Measurements from ENCODE around the gene C6orf120.

- TF ChIP-seq ZNF740 (CRISPR knock-in tag; IDR thresholded peaks at IDR 0.05) (no peak), ZNF740 (tag; IDR thresholded peaks at IDR 0.05) (no peak), HNRNPH1 (optimal IDR thresholded peaks at IDR 0.05; ENCODE audit: low read depth, low read length) (no peak), CTCF (IDR thresholded peaks at IDR 0.05 in 2 of 3, conservative IDR thresholded peaks at IDR 0.05 in 1 of 3; ENCODE audit: insufficient read depth in 2 of 3, low read depth in 1 of 3, low read length in 3 of 3) (no peak), ESRRA (IDR thresholded peaks at IDR 0.05; ENCODE audit: borderline replicate concordance, low read depth) (no peak), ZEB2 (IDR thresholded peaks at IDR 0.05) (no peak)
Measured at GRCh38 chr6:169684056-169684455, 17.9 kb upstream of the C6orf120 start.

All from K562 (cell line).